ENCODE measurements around the gene CPNE2.

CPNE2 gene

GRCh38 chr16:57123974-57124674 lies 31.7 kb downstream of the CPNE2 start:
- no peak for DNase-seq

GRCh38 chr16:57125376-57125775 lies 33.0 kb downstream of the CPNE2 start:
- no peak for DNase-seq

DNA sequence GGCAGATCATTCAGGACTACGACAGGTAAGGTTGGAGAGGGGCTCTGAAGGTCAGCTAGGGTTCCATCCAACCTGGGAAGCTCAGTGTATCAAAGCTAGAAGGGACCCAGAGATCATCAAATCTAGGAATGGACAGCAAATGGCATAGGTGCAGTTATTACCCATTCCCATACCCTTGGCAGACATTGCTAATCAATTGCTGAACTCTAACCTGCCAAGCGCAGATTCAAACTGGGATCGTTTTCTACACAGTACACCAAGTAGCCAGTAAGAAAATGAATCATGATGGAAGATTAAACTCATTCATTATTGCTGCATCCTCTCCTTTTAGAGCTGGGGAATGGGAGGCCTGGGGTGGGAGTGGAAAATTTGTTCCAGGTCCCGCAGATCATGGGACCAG lies 33.6 kb downstream of the CPNE2 start:
- no peak for DNase-seq

DNA sequence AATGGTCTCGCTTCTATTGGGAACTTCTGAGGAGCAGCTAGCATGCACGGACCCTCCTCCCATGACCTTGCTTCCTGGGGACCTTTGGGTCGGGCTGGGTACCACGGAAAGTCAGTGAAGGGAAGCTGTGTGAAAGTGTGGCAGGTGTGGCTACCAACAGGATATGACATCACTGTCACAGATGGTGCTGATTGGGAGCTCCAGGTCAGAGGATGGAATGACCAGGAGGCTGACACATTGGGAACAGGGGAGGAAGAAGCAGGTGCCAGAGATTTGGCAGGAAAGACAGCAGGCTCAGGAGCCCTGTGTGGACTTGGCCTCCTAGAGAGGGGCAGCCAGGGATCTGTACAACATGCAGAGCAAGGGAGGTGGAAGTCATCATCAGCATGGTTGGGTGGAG lies 34.0 kb downstream of the CPNE2 start:
- DNase-seq, result no peak

DNA sequence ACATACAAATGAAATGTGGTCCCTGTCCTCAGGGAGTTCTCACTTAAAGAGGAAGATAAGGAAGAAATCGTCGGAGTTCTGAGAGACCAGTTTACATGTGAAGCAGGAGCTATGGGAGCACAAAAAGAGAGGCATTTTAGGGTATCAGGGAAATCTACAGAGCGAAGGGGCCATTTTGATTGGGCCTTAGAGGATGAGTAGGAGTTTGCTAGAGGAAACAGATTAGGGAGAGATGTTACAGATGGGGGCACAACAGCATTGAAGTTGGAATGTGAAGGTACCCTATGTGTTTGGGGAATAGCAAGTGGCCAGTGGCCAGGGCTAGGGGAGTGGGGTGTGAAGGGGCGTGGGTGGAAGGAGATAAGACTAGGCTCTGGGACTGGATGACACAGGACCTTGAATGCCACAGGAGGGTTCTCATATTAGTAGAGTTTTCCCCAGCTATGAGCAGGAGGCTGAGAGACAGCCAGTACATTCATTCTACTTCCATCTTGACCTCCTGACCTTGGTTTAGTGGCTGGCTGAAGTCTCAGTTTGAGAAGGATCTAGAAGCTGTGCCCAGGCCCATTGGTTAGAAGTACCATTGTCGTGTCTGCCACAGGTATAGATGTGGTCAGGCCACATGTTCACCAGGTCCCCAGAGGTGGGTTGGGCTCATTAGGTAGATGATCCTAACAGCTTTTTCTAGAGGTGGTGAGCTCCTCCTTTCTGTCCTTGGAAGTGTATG lies 34.8 kb downstream of the CPNE2 start:
- DNase-seq, result no peak

- no peak for DNase-seq
Measured at GRCh38 chr16:57127836-57128235, 35.5 kb downstream of the CPNE2 start.

GRCh38 chr16:57128771-57129389 lies 36.5 kb downstream of the CPNE2 start:
- no peak for DNase-seq

GRCh38 chr16:57130950-57131321 lies 38.6 kb downstream of the CPNE2 start:
- DNase-seq, result no peak

GRCh38 chr16:57131351-57131970 lies 39.1 kb downstream of the CPNE2 start:
- DNase-seq, result peak in 46 of 51 donors; percentile 22 to 93 (median 79)

GRCh38 chr16:57132470-57132869 lies 40.1 kb downstream of the CPNE2 start:
- DNase-seq, result peak in 1 of 51 donors; percentile 31

GRCh38 chr16:57133031-57133430 lies 40.6 kb downstream of the CPNE2 start:
- DNase-seq, result no peak

- DNase-seq, result no peak
Measured at GRCh38 chr16:57133886-57134285, 41.5 kb downstream of the CPNE2 start.

DNA sequence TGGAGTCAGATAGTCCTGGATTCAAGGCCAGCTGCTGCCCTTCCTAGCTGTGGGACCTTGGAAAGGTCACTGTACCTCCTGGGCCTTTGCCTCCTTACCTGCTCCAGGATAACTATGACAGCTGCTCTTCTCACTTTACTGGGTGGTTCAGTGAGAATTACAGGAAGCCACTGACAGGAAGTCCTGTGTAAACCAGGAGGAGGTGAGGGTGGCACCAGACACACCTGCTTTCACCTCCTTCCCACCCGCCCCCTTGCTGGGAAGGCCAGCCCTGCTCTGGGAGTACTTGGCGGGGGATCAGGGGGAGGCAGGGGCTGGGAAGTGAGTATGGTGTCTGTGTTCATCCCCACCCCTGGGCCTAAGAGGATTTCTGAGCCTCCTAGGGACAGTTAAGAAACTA lies 42.6 kb downstream of the CPNE2 start:
- no peak for DNase-seq

- no peak for DNase-seq
Measured at GRCh38 chr16:57137043-57137442, 44.7 kb downstream of the CPNE2 start.

DNA sequence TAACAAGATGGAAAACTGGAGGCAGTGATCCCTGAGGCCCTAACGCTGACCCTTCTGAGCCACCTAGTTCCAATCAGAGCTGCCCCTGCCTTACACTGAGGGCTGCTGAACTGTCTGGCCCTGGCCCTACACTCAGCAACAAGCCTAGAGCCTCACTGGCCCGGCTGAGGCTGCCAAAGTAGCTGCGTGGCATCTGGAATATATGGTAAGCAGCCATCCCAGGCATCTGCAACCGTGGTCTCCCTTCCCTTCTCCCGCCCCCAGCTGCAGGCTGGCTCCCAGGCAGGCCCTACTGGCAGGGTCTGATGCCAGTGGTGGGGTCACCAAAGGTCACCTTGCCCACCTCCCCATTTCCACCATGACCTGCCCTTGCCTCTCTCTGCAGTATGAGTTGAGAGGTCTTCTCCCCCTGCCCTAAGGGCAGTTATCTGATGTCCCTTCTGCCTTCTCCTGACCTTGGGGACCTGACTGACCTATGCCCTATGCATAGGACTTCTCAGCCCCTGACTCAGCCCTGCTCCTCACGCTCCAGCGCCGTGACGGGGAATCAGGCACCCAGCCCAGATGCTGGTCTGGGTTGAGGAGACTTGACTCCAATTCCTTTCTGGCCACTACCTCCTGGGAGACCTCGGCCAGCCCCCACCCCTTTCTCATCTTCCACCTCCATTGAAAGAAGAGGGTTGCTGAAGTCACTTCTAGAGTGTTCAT lies 45.3 kb downstream of the CPNE2 start:
- peak in 1 of 51 donors; percentile 29 for DNase-seq

GRCh38 chr16:57138281-57138935 lies 46.0 kb downstream of the CPNE2 start:
- DNase-seq, result no peak

DNA sequence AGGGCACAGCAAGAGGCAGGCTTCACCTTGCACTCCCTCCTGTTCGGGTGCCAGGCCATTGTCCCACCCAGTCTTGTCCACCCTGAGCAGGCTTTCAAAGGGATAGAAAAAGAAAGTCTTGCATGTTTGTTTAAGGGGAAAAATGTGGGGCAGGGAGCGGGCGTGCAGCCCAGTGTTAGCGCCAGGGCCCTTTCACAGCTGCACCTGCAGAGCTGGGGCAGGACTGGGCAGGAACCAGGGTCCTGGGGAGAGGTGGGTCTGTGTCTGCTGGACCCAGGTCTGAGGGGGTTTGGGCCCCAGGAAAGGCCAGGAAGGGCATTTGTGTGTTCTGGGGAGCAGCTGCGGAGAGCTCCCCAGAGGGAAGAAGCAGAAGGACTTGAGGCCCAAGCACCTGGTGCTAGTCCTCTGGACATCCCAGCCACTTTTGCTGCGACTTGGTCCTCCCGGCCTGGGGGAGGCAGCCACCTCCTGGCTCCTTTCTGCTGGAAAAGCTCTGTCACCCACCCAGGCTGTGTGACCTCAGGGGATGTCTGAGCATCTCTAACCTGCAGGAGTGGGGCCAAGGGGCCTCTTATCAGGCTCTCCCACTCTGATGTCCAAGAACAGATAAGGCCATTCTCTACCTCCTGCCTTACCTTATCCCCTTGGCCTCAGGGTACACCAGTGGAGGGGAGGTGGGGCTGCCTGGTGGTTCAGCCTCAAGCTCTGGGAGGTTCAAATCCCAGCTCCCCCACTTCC lies 48.7 kb downstream of the CPNE2 start:
- DNase-seq, result no peak

- no peak for DNase-seq
Measured at GRCh38 chr16:57141822-57142631, 49.6 kb downstream of the CPNE2 start.

GRCh38 chr16:57143149-57143921 lies 51.0 kb downstream of the CPNE2 start:
- peak in 43 of 51 donors; percentile 37 to 95 (median 83) for DNase-seq
